ENCODE results near the gene SMYD3.
"Not testable (repeated sequence)": the region's sequence is repeated elsewhere in the genome, so short reads cannot be mapped to it uniquely, and the experiment has no call there.

GRCh38 chr1:245714027-245714426 lies 793.1 kb downstream of the SMYD3 start:
- TF ChIP-seq, protein P1, sequence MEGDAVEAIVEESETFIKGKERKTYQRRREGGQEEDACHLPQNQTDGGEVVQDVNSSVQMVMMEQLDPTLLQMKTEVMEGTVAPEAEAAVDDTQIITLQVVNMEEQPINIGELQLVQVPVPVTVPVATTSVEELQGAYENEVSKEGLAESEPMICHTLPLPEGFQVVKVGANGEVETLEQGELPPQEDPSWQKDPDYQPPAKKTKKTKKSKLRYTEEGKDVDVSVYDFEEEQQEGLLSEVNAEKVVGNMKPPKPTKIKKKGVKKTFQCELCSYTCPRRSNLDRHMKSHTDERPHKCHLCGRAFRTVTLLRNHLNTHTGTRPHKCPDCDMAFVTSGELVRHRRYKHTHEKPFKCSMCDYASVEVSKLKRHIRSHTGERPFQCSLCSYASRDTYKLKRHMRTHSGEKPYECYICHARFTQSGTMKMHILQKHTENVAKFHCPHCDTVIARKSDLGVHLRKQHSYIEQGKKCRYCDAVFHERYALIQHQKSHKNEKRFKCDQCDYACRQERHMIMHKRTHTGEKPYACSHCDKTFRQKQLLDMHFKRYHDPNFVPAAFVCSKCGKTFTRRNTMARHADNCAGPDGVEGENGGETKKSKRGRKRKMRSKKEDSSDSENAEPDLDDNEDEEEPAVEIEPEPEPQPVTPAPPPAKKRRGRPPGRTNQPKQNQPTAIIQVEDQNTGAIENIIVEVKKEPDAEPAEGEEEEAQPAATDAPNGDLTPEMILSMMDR (IDR thresholded peaks at IDR 0.05) = not testable (repeated sequence)
- TF ChIP-seq GATA3 (IDR thresholded peaks at IDR 0.05; ENCODE audit: borderline replicate concordance); CEBPB (IDR thresholded peaks at IDR 0.05); MAFK (IDR thresholded peaks at IDR 0.05; ENCODE audit: partially characterized antibody): not testable (repeated sequence)
- TF ChIP-seq, protein P2, sequence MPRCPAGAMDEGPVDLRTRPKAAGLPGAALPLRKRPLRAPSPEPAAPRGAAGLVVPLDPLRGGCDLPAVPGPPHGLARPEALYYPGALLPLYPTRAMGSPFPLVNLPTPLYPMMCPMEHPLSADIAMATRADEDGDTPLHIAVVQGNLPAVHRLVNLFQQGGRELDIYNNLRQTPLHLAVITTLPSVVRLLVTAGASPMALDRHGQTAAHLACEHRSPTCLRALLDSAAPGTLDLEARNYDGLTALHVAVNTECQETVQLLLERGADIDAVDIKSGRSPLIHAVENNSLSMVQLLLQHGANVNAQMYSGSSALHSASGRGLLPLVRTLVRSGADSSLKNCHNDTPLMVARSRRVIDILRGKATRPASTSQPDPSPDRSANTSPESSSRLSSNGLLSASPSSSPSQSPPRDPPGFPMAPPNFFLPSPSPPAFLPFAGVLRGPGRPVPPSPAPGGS (IDR thresholded peaks at IDR 0.05) = not testable (repeated sequence)
